Uterus (tissue), 4 donors: Measurements from ENCODE around the gene FH. TPM values are rescaled to one million over a fixed set of nuclear protein-coding genes. Genes with fewer than 3 reads are reported as not detected.

ENCODE experiments used
- DNase-seq, 2 donors: peaks; one replicate each; pipeline ENCODE4 v3.0.0-alpha.2; 2019 to 2020
- H3K27ac ChIP-seq, 2 donors: fragments of 200-600 bp; sonication (generic); 1 replicate in 1 of 2; 2 replicates in 1 of 2; pipeline ENCODE4 v1.5.1; 2016 to 2018
- H3K27me3 ChIP-seq, 2 donors: fragments of 200-600 bp; sonication (generic); one replicate each; pipeline ENCODE4 v1.5.1; 2018 to 2019; ENCODE audit warnings: control low read depth in 1 of 2
- H3K36me3 ChIP-seq, 2 donors: fragments of 200-600 bp; sonication (generic); one replicate each; pipeline ENCODE4 v1.5.1; 2019; ENCODE audit warnings: control low read depth in 1 of 2
- H3K4me1 ChIP-seq, 2 donors: fragments of 200-600 bp; sonication (generic); one replicate each; pipeline ENCODE4 v1.5.1; 2018 to 2019; ENCODE audit warnings: control low read depth in 1 of 2
- H3K4me3 ChIP-seq, 2 donors: fragments of 200-600 bp; sonication (generic); 1 replicate in 1 of 2; 2 replicates in 1 of 2; pipeline ENCODE4 v1.5.1; 2018 to 2019; ENCODE audit warnings: mild to moderate bottlenecking in 1 of 2
- H3K9me3 ChIP-seq, 2 donors: fragments of 200-600 bp; sonication (generic); one replicate each; pipeline ENCODE4 v1.5.1; 2019; ENCODE audit warnings: control low read depth in 1 of 2
- POLR2A ChIP-seq, 2 donors: fragments of 450-650 bp; IDR thresholded peaks; one replicate each; pipeline ENCODE4 v1.6.1; 2016; ENCODE audit warnings: antibody characterized with exemption in 2 of 2, mild to moderate bottlenecking in 1 of 2, moderate library complexity in 1 of 2
- intact Hi-C: fragments of 100-400 bp; cut with DNase I; formaldehyde crosslinking; loops from one replicate; pipeline ENCODE4 v1.15.1; 2023; ENCODE audit warnings: low total_unique reads
- total RNA-seq, 4 donors: library from RNA; depleted of rRNA in 3 of 4; stranded (reverse); fragments of >200 nt in 3 of 4; gene quantifications; one replicate each; pipeline versions ENCODE4 v1.1.0 to v1.2.4, GENCODE V29; 2014 to 2023
- TF ChIP-seq, protein P1 (sequence below), 4 experiments: fragments of 200-600 bp in 2 of 4; fragments of 450-650 bp in 2 of 4; sonication (generic) in 2 of 4; IDR thresholded peaks; one replicate each; pipeline ENCODE4 v1.5.1; 2016 to 2019; ENCODE audit warnings: antibody characterized with exemption in 4 of 4, mild to moderate bottlenecking in 2 of 4, moderate library complexity in 1 of 4
- donor health status: DM: yes; HTN: yes; CAD: no.

FH gene
- total RNA-seq, 4 donors from 2014 or later: 11.8 to 48.5 (median 43.5) TPM

DNA sequence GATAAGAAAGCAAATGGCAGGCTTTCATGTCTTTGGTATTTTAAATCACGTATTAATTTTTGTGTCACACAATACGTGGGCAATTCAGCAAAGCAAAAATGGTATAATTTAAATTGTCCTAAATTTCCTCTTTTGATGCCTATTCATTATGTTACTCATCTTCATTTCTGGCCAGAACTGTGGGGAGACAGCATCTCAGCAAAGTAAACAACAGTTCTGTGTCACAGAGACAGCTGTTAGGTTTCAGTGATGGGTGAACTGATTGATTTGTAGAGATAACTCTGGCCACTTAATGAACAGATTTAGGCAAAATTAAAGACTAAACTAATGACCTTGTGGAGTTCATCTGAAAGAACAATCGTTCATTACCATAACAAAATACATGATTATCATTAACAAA, 49.2 kb downstream of the FH start:
- no peak overlapping the region for H3K27ac ChIP-seq
- no peak overlapping the region for H3K4me3 ChIP-seq
- intact Hi-C loops: no loop called here
- H3K27me3 ChIP-seq: no peaks in the 10 kb centered on the region
- DNase-seq: no peak
- no peaks in the 10 kb centered on the region for H3K36me3 ChIP-seq
- no peak for TF ChIP-seq POLR2A (IDR thresholded peaks at IDR 0.05)
- TF ChIP-seq, protein P1, sequence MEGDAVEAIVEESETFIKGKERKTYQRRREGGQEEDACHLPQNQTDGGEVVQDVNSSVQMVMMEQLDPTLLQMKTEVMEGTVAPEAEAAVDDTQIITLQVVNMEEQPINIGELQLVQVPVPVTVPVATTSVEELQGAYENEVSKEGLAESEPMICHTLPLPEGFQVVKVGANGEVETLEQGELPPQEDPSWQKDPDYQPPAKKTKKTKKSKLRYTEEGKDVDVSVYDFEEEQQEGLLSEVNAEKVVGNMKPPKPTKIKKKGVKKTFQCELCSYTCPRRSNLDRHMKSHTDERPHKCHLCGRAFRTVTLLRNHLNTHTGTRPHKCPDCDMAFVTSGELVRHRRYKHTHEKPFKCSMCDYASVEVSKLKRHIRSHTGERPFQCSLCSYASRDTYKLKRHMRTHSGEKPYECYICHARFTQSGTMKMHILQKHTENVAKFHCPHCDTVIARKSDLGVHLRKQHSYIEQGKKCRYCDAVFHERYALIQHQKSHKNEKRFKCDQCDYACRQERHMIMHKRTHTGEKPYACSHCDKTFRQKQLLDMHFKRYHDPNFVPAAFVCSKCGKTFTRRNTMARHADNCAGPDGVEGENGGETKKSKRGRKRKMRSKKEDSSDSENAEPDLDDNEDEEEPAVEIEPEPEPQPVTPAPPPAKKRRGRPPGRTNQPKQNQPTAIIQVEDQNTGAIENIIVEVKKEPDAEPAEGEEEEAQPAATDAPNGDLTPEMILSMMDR (IDR thresholded peaks at IDR 0.05): no peak
- no peaks in the 10 kb centered on the region for H3K4me1 ChIP-seq
- H3K9me3 ChIP-seq: no peaks in the 10 kb centered on the region

DNA sequence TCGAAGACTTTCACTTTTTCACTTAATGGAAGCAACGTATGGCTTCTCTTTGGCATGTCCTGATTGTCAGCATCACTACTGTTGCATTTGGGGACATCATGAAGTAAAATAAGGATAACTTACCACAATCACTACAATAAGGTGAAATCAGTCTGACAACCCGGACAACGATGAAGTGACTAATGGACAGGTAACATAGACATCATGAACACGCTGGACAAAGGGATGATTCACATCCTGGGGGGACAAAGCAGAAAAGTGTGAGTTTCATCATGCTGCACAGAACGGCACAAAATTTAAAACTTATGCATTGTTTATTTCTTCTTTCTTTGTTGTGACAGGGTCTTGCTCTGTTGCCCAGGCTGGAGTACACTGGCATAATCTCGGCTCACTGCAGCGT, 53.9 kb downstream of the FH start:
- no peak for DNase-seq
- Histone ChIP-seq H3K4me1 (no peaks in the 10 kb centered on the region), H3K27me3 (no peaks in the 10 kb centered on the region), H3K9me3 (no peaks in the 10 kb centered on the region), H3K4me3 (no peak overlapping the region), H3K27ac (no peak overlapping the region), H3K36me3 (no peaks in the 10 kb centered on the region)
- TF ChIP-seq, protein P1 (IDR thresholded peaks at IDR 0.05): no peak
- no peak for TF ChIP-seq POLR2A (IDR thresholded peaks at IDR 0.05)
- intact Hi-C loops: no loop called here

DNA sequence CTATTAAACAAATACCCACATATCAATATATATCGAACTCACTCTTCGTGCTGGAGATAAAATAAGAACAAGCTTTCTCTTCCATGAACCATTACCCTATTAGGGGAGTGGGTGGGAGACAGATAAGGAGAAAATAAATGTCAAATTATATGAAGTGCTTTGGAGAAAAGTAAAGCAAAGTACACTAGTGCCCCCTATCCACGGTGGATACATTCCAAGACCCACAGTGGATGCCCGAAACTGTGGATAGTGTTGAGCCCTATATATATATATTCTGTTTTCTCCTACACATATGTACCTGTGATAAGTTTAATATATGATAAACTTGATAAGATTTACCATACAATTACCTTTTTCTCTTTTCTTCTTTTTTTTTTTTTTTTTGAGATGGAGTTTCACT, 54.6 kb downstream of the FH start:
- Histone ChIP-seq H3K4me1 (no peaks in the 10 kb centered on the region), H3K9me3 (no peaks in the 10 kb centered on the region), H3K4me3 (no peak overlapping the region), H3K36me3 (no peaks in the 10 kb centered on the region), H3K27ac (no peak overlapping the region), H3K27me3 (no peaks in the 10 kb centered on the region)
- no peak for DNase-seq
- intact Hi-C loops: no loop called here
- TF ChIP-seq POLR2A (IDR thresholded peaks at IDR 0.05): no peak
- TF ChIP-seq, protein P1 (IDR thresholded peaks at IDR 0.05): no peak

DNA sequence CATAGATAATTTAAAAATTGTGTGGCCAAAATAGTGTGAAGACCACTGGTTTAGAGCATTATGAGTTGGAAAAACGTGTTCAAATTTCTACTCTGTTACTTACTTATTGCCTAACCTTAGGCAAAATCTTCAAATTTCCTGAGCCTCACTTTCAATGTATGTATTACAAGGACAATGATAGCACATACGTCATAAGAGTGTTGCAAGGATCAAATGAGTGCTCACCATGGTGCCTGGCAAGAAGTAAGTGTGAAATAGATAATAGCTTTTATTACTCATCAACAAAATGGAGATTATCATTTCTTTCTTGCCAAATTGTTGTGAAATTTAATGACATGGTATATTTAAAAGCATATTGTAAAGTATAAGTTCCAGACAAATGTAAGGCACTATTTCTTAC, 57.2 kb downstream of the FH start:
- no peaks in the 10 kb centered on the region for H3K9me3 ChIP-seq
- no peak overlapping the region for H3K4me3 ChIP-seq
- no peak for DNase-seq
- TF ChIP-seq, protein P1 (IDR thresholded peaks at IDR 0.05): no peak
- no peak for TF ChIP-seq POLR2A (IDR thresholded peaks at IDR 0.05)
- no peaks in the 10 kb centered on the region for H3K27me3 ChIP-seq
- intact Hi-C loops: no loop called here
- H3K27ac ChIP-seq: no peak overlapping the region
- no peaks in the 10 kb centered on the region for H3K36me3 ChIP-seq
- no peaks in the 10 kb centered on the region for H3K4me1 ChIP-seq

DNA sequence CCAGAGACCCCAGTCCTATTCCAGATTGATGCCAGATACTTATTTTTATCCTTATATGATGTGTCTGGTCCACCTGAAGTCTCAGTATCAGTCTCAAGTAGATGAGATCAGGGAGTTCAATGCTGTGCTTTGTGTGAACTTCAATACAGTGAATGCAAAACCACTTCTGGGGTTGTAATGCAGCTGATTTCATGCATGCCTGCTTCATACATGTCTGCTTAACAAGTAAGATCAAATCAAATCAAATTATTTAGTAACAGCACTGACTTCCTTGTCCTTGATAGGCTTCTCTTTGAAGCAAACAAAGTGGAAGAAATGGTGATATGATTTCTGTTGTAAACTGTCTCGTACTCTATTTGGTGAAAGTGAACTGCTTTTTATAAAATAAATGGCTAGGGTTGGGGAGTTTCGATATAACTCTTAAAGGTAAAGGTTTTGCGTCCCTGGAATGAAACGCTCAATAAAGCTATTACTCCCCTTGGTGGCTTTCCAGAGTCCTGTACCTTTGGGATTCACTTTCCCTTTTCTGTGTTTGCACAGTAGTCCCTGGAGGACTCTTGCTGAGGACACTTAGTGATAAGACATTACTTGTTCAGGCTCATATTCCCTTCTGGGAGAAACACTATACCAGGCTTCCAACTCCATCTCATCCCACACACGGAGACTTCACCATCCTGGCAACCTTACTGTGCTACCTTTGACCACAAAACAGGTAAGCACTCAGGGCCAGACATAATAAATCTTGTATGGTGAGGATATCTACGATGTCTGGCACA, 59.3 kb downstream of the FH start:
- H3K36me3 ChIP-seq: no peaks in the 10 kb centered on the region
- H3K4me3 ChIP-seq: no peak overlapping the region
- intact Hi-C loops: no loop called here
- H3K27me3 ChIP-seq: no peaks in the 10 kb centered on the region
- no peak for DNase-seq
- no peaks in the 10 kb centered on the region for H3K4me1 ChIP-seq
- H3K9me3 ChIP-seq: no peaks in the 10 kb centered on the region
- TF ChIP-seq, protein P1 (IDR thresholded peaks at IDR 0.05): no peak
- TF ChIP-seq POLR2A (IDR thresholded peaks at IDR 0.05): no peak
- no peak overlapping the region for H3K27ac ChIP-seq
